Esophagus muscularis mucosa (tissue), 4 donors: ENCODE measurements around the gene LAMA3. TPM values are rescaled to one million over a fixed set of nuclear protein-coding genes. Genes with fewer than 3 reads are reported as not detected.

Experiments used
- DNase-seq: peaks from one replicate; pipeline ENCODE4 v3.0.0-alpha.2; 2017; ENCODE audit errors: extremely low spot score
- H3K27ac ChIP-seq, 4 donors: fragments of 200-600 bp; sonication (generic); replicated peaks in 1 of 4; 1 replicate in 3 of 4; 2 replicates in 1 of 4; pipeline ENCODE4 v1.5.1; 2016 to 2019; ENCODE audit warnings: mild to moderate bottlenecking in 1 of 4
- H3K27me3 ChIP-seq, 4 donors: fragments of 200-600 bp; sonication (generic); one replicate each; pipeline versions ENCODE4 v1.5.1 to v1.6.0; 2016 to 2019
- H3K36me3 ChIP-seq, 4 donors: fragments of 200-600 bp; sonication (generic); one replicate each; pipeline ENCODE4 v1.5.1; 2016 to 2019
- H3K4me1 ChIP-seq, 4 donors: fragments of 200-600 bp; sonication (generic); one replicate each; pipeline ENCODE4 v1.5.1; 2016 to 2019
- H3K4me3 ChIP-seq, 4 donors: fragments of 200-600 bp; sonication (generic); 1 replicate in 2 of 4; 2 replicates in 2 of 4; pipeline ENCODE4 v1.5.1; 2016 to 2019; ENCODE audit warnings: mild to moderate bottlenecking in 4 of 4, moderate library complexity in 1 of 4
- H3K9me3 ChIP-seq, 4 donors: fragments of 200-600 bp; sonication (generic); 1 replicate in 3 of 4; 2 replicates in 1 of 4; pipeline ENCODE4 v1.5.1; 2016 to 2019
- CTCF ChIP-seq, 3 experiments: fragments of 200-600 bp in 2 of 3; fragments of 450-650 bp in 1 of 3; sonication (generic) in 2 of 3; IDR thresholded peaks; one replicate each; pipeline ENCODE4 v1.5.1; 2017 to 2019; ENCODE audit warnings: antibody characterized with exemption in 3 of 3, mild to moderate bottlenecking in 2 of 3, moderate library complexity in 1 of 3
- EP300 ChIP-seq: sonication (generic); formaldehyde crosslinking; IDR thresholded peaks from one replicate; pipeline ENCODE4 v1.6.1; 2017; ENCODE audit warnings: antibody characterized with exemption
- POLR2A ChIP-seq: fragments of 450-650 bp; IDR thresholded peaks from one replicate; pipeline ENCODE4 v1.6.1; 2017; ENCODE audit warnings: antibody characterized with exemption, moderate library complexity, mild to moderate bottlenecking, low read depth
- POLR2AphosphoS5 ChIP-seq, 2 donors: sonication (generic); formaldehyde crosslinking; IDR thresholded peaks; one replicate each; pipeline ENCODE4 v1.6.1; 2017; ENCODE audit warnings: antibody characterized with exemption in 2 of 2
- WGBS: methylation state at CpG from one replicate; pipeline ENCODE4 v1.1.5; 2018; 5-methylcytosine and 5-hydroxymethylcytosine counted together
- intact Hi-C: fragments of 100-400 bp; cut with DNase I; formaldehyde crosslinking; loops from one replicate; pipeline ENCODE4 v1.15.1; 2023
- total RNA-seq, 4 donors: library from RNA; depleted of rRNA; stranded (reverse); fragments of >200 nt; gene quantifications; one replicate each; pipeline versions ENCODE4 v1.1.0 to v1.2.1, GENCODE V29; 2016

Gene LAMA3
- total RNA-seq, 4 donors from 2014 or later, result 7.5 to 12.9 (median 11.7) TPM

GRCh38 chr18:23716516-23716915 is 27.3 kb downstream of the LAMA3 start:
- Histone ChIP-seq H3K27me3 (no peaks in the 10 kb centered on the region), H3K9me3 (no peaks in the 10 kb centered on the region), H3K4me1 (peaks cover 4 to 21% (median 20%) of the 10 kb centered on the region in 4 donors), H3K4me3 (no peak overlapping the region), H3K36me3 (no peaks in the 10 kb centered on the region), H3K27ac (no peak overlapping the region)
- intact Hi-C loops, result no loop called here
- DNase-seq, result peak; percentile 29
- 81% methylated on average over 3 of the region's 3 CpGs for WGBS
- no peak for TF ChIP-seq CTCF (IDR thresholded peaks at IDR 0.05)
- no peak for TF ChIP-seq POLR2AphosphoS5 (IDR thresholded peaks at IDR 0.05)
- TF ChIP-seq EP300, result no peak
- no peak for TF ChIP-seq POLR2A

GRCh38 chr18:23716966-23717365 is 27.7 kb downstream of the LAMA3 start:
- Histone ChIP-seq H3K36me3 (no peaks in the 10 kb centered on the region), H3K4me1 (peaks cover 4 to 25% (median 24%) of the 10 kb centered on the region in 4 donors), H3K27ac (no peak overlapping the region), H3K9me3 (no peaks in the 10 kb centered on the region), H3K4me3 (no peak overlapping the region), H3K27me3 (no peaks in the 10 kb centered on the region)
- DNase-seq, result no peak
- intact Hi-C loops, result no loop called here
- TF ChIP-seq POLR2AphosphoS5 (IDR thresholded peaks at IDR 0.05) (no peak), EP300 (no peak), CTCF (IDR thresholded peaks at IDR 0.05) (no peak), POLR2A (no peak)

- peak; percentile 39 for DNase-seq
- Histone ChIP-seq H3K4me3 (no peak overlapping the region), H3K27ac (no peak overlapping the region), H3K27me3 (no peaks in the 10 kb centered on the region), H3K4me1 (peaks cover 4 to 34% (median 28%) of the 10 kb centered on the region in 4 donors), H3K9me3 (no peaks in the 10 kb centered on the region), H3K36me3 (no peaks in the 10 kb centered on the region)
- WGBS, result 94% methylated on average over 5 of the region's 5 CpGs
- intact Hi-C loops, result no loop called here
- TF ChIP-seq EP300 (no peak), CTCF (IDR thresholded peaks at IDR 0.05) (no peak), POLR2AphosphoS5 (IDR thresholded peaks at IDR 0.05) (no peak), POLR2A (no peak)
These were observed 29.0 kb downstream of the LAMA3 start for GRCh38 chr18:23718243-23718720.

- H3K4me3 ChIP-seq, result no peak overlapping the region
- no peaks in the 10 kb centered on the region for H3K27me3 ChIP-seq
- no peaks in the 10 kb centered on the region for H3K36me3 ChIP-seq
- peaks cover 4 to 34% (median 28%) of the 10 kb centered on the region in 4 donors for H3K4me1 ChIP-seq
- intact Hi-C loops, result no loop called here
- no peaks in the 10 kb centered on the region for H3K9me3 ChIP-seq
- 78% methylated on average over 2 of the region's 2 CpGs for WGBS
- no peak for TF ChIP-seq CTCF (IDR thresholded peaks at IDR 0.05)
- no peak for TF ChIP-seq POLR2AphosphoS5 (IDR thresholded peaks at IDR 0.05)
- TF ChIP-seq EP300, result no peak
- no peak for TF ChIP-seq POLR2A
- no peak overlapping the region for H3K27ac ChIP-seq
- peak; percentile 85 for DNase-seq
These were observed 29.5 kb downstream of the LAMA3 start for GRCh38 chr18:23718731-23719130.

GRCh38 chr18:23719634-23720201 is 30.5 kb downstream of the LAMA3 start:
- Histone ChIP-seq H3K4me3 (no peak overlapping the region), H3K4me1 (peaks cover 4 to 34% (median 28%) of the 10 kb centered on the region in 4 donors), H3K36me3 (no peaks in the 10 kb centered on the region), H3K27me3 (no peaks in the 10 kb centered on the region), H3K27ac (no peak overlapping the region), H3K9me3 (no peaks in the 10 kb centered on the region)
- no peak for TF ChIP-seq POLR2AphosphoS5 (IDR thresholded peaks at IDR 0.05)
- TF ChIP-seq EP300, result no peak
- no peak for TF ChIP-seq POLR2A
- TF ChIP-seq CTCF (IDR thresholded peaks at IDR 0.05), result no peak
- intact Hi-C loops, result no loop called here
- 0% methylated on average over 1 of the region's 1 CpG for WGBS
- peak; percentile 47 for DNase-seq
